Fibroblast of skin of back (primary cell): ENCODE data around the gene OBI1.

ENCODE experiments used
- DNase-seq: peaks from one replicate; pipeline ENCODE4 v3.0.0-alpha.2; 2013

OBI1 gene

GRCh38 chr13:78603240-78603957, 55.6 kb downstream of the OBI1 start, which contains the start of gene POU4F1:
POU4F1 (minus strand) TSS chr13:78603552; CDS start chr13:78603326, 226 bp downstream.
- DNase-seq: no peak

- DNase-seq: no peak
Observed at GRCh38 chr13:78602561-78603239, 56.3 kb downstream of the OBI1 start.

- no peak for DNase-seq
Observed at GRCh38 chr13:78601874-78602560, 56.9 kb downstream of the OBI1 start.

GRCh38 chr13:78601124-78601873, 57.7 kb downstream of the OBI1 start:
- no peak for DNase-seq

GRCh38 chr13:78600280-78600883, 58.6 kb downstream of the OBI1 start:
- no peak for DNase-seq

- no peak for DNase-seq
Observed at GRCh38 chr13:78599645-78600279, 59.2 kb downstream of the OBI1 start.

- DNase-seq: no peak
Observed at GRCh38 chr13:78598966-78599644, 59.9 kb downstream of the OBI1 start.

- no peak for DNase-seq
Observed at GRCh38 chr13:78598116-78598781, 60.7 kb downstream of the OBI1 start.

- no peak for DNase-seq
Observed at GRCh38 chr13:78597602-78597932, 61.4 kb downstream of the OBI1 start.

- DNase-seq: no peak
Observed at GRCh38 chr13:78596736-78597601, 62.0 kb downstream of the OBI1 start.

GRCh38 chr13:78596399-78596735, 62.6 kb downstream of the OBI1 start:
- no peak for DNase-seq

- no peak for DNase-seq
Observed at GRCh38 chr13:78595495-78596398, 63.2 kb downstream of the OBI1 start.

GRCh38 chr13:78594456-78594975, 64.4 kb downstream of the OBI1 start:
- DNase-seq: no peak

- no peak for DNase-seq
Observed at GRCh38 chr13:78593652-78594455, 65.1 kb downstream of the OBI1 start.

- DNase-seq: no peak
Observed at GRCh38 chr13:78593129-78593528, 65.8 kb downstream of the OBI1 start.

- DNase-seq: no peak
Observed at GRCh38 chr13:78592584-78592983, 66.4 kb downstream of the OBI1 start.

GRCh38 chr13:78589206-78589605, 69.7 kb downstream of the OBI1 start:
- peak; percentile 50 for DNase-seq

GRCh38 chr13:78587395-78587794, 71.6 kb downstream of the OBI1 start:
- no peak for DNase-seq
